ENCODE measurements around the gene GRAMD2A.

The GRAMD2A gene

GRCh38 chr15:72197460-72198355 is at the start of gene GRAMD2A:
Gene GRAMD2A (minus strand): TSS chr15:72197787.
- DNase-seq = no peak

- no peak for DNase-seq
These were observed 45.3 kb upstream of the GRAMD2A start for GRCh38 chr15:72242775-72243370.

GRCh38 chr15:72239652-72240051 is 42.1 kb upstream of the GRAMD2A start:
- no peak for DNase-seq

GRCh38 chr15:72238586-72238985 is 41.0 kb upstream of the GRAMD2A start:
- no peak for DNase-seq

GRCh38 chr15:72237853-72238224 is 40.3 kb upstream of the GRAMD2A start:
- no peak for DNase-seq

GRCh38 chr15:72237029-72237852 is 39.7 kb upstream of the GRAMD2A start:
- DNase-seq = no peak

GRCh38 chr15:72236381-72237003 is 38.9 kb upstream of the GRAMD2A start:
- DNase-seq = no peak

GRCh38 chr15:72235298-72235697 is 37.7 kb upstream of the GRAMD2A start:
- DNase-seq = no peak

GRCh38 chr15:72233769-72234168 is 36.2 kb upstream of the GRAMD2A start:
- no peak for DNase-seq

GRCh38 chr15:72231833-72232478 is 34.4 kb upstream of the GRAMD2A start:
- peak; percentile 14 for DNase-seq

GRCh38 chr15:72231066-72231832 is 33.7 kb upstream of the GRAMD2A start, which contains the start of gene PKM:
Gene PKM (minus strand): TSS chr15:72231190. CDS start chr15:72219097, 12,093 bp downstream.
- peak; percentile 81 for DNase-seq

GRCh38 chr15:72230197-72231065 is 32.8 kb upstream of the GRAMD2A start:
- peak; percentile 53 for DNase-seq

- no peak for DNase-seq
These were observed 32.3 kb upstream of the GRAMD2A start for GRCh38 chr15:72229947-72230196.

GRCh38 chr15:72229076-72229946 is 31.7 kb upstream of the GRAMD2A start:
- DNase-seq = no peak

- no peak for DNase-seq
These were observed 30.1 kb upstream of the GRAMD2A start for GRCh38 chr15:72227720-72228119.

- no peak for DNase-seq
These were observed 29.6 kb upstream of the GRAMD2A start for GRCh38 chr15:72227192-72227586.

- no peak for DNase-seq
These were observed 25.7 kb upstream of the GRAMD2A start for GRCh38 chr15:72223278-72223677.

GRCh38 chr15:72222393-72222792 is 24.8 kb upstream of the GRAMD2A start:
- no peak for DNase-seq

- no peak for DNase-seq
These were observed 23.1 kb upstream of the GRAMD2A start for GRCh38 chr15:72220687-72221086.

- DNase-seq = no peak
These were observed 19.6 kb upstream of the GRAMD2A start for GRCh38 chr15:72217216-72217615.

All from NCI-H1092 (cell line).